ENCODE results near the gene PLCD3. TPM values are rescaled to one million over a fixed set of nuclear protein-coding genes. Genes with fewer than 3 reads are reported as not detected.

The PLCD3 gene
- total and polyA plus RNA-seq, 9 of the 15 experiments (the other 6 are each of a cell fraction or from before 2014, with no cell fraction given), result 0.20 to 22.6 (median 7.5) TPM

- in situ Hi-C loops (cut with MboI), result loop anchor here (5.0 kb wide), 1 partner anchor 61 kb away; no protein-coding TSS in a partner anchor
Measured at GRCh38 chr17:45135978-45136791, 3.9 kb upstream of the PLCD3 start.

More at GRCh38 chr17:45135978-45136791, 3.9 kb upstream of the PLCD3 start:
- 59% methylated on average over 20 of the region's 21 CpGs for WGBS (ENCODE audit: insufficient coverage, low coverage, missing lambda C conversion rate)
- ChIA-PET CTCF (ENCODE audit: low intra/inter-chr PET ratio) (interaction anchor here (0.7 to 6.2 kb wide), 11 partner anchors 12 to 361 kb away, joined by 3 to 165 read pairs (median 5); partner anchors contain the start of genes HEXIM1 and HEXIM2), POLR2A (interaction anchor here (0.6 to 7.1 kb wide), 13 partner anchors 8 to 190 kb away, joined by 3 to 119 read pairs (median 4); partner anchors contain the start of genes HEXIM1 and HEXIM2)
- Histone ChIP-seq H2AFZ (ENCODE audit: low read depth, low read length) (peak overlapping the region; percentile 90), H3K36me3 (ENCODE audit: control insufficient read depth, insufficient read depth, low read length) (no peaks in the 10 kb centered on the region), H3K4me3 (peak overlapping the region; percentile 52), H3K9ac (ENCODE audit: insufficient read depth in 1 of 2, low read depth in 2 of 2, low read length in 2 of 2) (peak overlapping the region; percentile 59 to 88), H3K27ac (ENCODE audit: extremely low read depth, low read depth, low read length) (peak overlapping the region; percentile 74; the same call in 2 of the 3 replicates), H3K4me1 (replicated peaks in 1 of 2; ENCODE audit: control insufficient read depth in 2 of 2, insufficient read depth in 2 of 2, low read length in 2 of 2) (peaks cover 11 to 42% of the 10 kb centered on the region in 2 experiments), H3K9me1 (ENCODE audit: control insufficient read depth, insufficient read depth, low read length) (no peaks in the 10 kb centered on the region), H3K9me3 (replicated peaks; ENCODE audit: control insufficient read depth, insufficient read depth, low read depth, low read length) (no peaks in the 10 kb centered on the region; the same call in 1 of the 2 replicates), H4K20me1 (replicated peaks; ENCODE audit: control insufficient read depth, insufficient read depth, low read length) (no peaks in the 10 kb centered on the region; the same call in 1 of the 2 replicates), H3K79me2 (ENCODE audit: control insufficient read depth, insufficient read depth, low read length) (peaks cover 7% of the 10 kb centered on the region; the same call in 1 of the 3 replicates), H3K4me2 (ENCODE audit: insufficient read depth, low read length) (peak overlapping the region; percentile 82), H3K27me3 (ENCODE audit: control insufficient read depth in 2 of 2, insufficient read depth in 2 of 2, low read length in 2 of 2) (no peaks in the 10 kb centered on the region)
- TF ChIP-seq NR2C2 (CRISPR knock-in tag; IDR thresholded peaks at IDR 0.05) (no peak), NR2C2 (tag; IDR thresholded peaks at IDR 0.05) (0 out of 2 replicates have a peak, but pooled peaks have one; percentile 4), FOXJ2 (tag; IDR thresholded peaks at IDR 0.05) (no peak), FOXK1 (CRISPR knock-in tag; IDR thresholded peaks at IDR 0.05; ENCODE audit: borderline replicate concordance) (peak; percentile 53; the same call in 1 of the 2 replicates), NFATC3 (IDR thresholded peaks at IDR 0.05) (no peak)
- FAIRE-seq, result no peak
- intact Hi-C loops (cut with micrococcal nuclease), result loop anchor here (1.0 to 5.0 kb wide), 3 partner anchors 12 to 251 kb away; partner anchors contain the start of gene HEXIM1
- TSS peak; percentile 39 for BruUV-seq (replicated peaks)
- no peak for DNase-seq (ENCODE audit: extremely low read depth in 1 of 4, low spot score in 3 of 4)
- no peak for ATAC-seq

Measured in K562 (cell line).